PC-3 (cell line): Measurements from ENCODE around the gene CFAP157. TPM values are rescaled to one million over a fixed set of nuclear protein-coding genes. Genes with fewer than 3 reads are reported as not detected.

Experiments
- ATAC-seq: fragments of 200-7000 bp; cut with Tn5 transposase; 2 replicates; pipeline ENCODE4 v1.9.1; 2020; ENCODE audit warnings: mild to moderate bottlenecking, moderate library complexity
- BruUV-seq: library from RNA; stranded (reverse); fragments of 400-500 nt; replicated peaks from 2 replicates; lab custom pipeline; 2021; lab: Mats Ljungman, UMichigan
- CTCF ChIA-PET: fragments of 300-600 bp; sonication (Branson Sonifier 250); formaldehyde crosslinking; loops from one replicate; lab custom pipeline; 2022; ENCODE audit warnings: antibody characterized with exemption; lab: Charles Lee
- POLR2A ChIA-PET: fragments of 300-600 bp; sonication (Branson Sonifier 250); formaldehyde crosslinking; loops from one replicate; lab custom pipeline; 2022; ENCODE audit warnings: antibody characterized with exemption; ENCODE audit not compliant: unreplicated experiment; lab: Charles Lee
- DNase-seq: peaks from one replicate; pipeline ENCODE4 v3.0.0-alpha.2; 2015
- H2AFZ ChIP-seq: fragments of 300-600 bp; sonication (generic); 2 replicates; pipeline ENCODE4 v1.6.0; 2016; ENCODE audit warnings: antibody characterized with exemption, low read length
- H3F3A ChIP-seq: fragments of 300-600 bp; sonication (generic); one replicate; pipeline ENCODE4 v1.6.0; 2017; ENCODE audit warnings: antibody characterized with exemption, low read length, control low read depth, mild to moderate bottlenecking; ENCODE audit not compliant: unreplicated experiment
- H3K27ac ChIP-seq: fragments of 300-600 bp; sonication (generic); 2 replicates; pipeline ENCODE4 v1.5.1; 2016; ENCODE audit warnings: mild to moderate bottlenecking, low read length
- H3K27me3 ChIP-seq: fragments of 300-600 bp; sonication (generic); 2 replicates; pipeline ENCODE4 v1.6.1; 2016; ENCODE audit warnings: low read length, mixed read lengths
- H3K36me3 ChIP-seq: fragments of 300-600 bp; sonication (generic); 2 replicates; pipeline ENCODE4 v1.6.1; 2016; ENCODE audit warnings: low read depth, mixed run types, low read length, mixed read lengths
- H3K4me1 ChIP-seq: fragments of 300-600 bp; sonication (generic); 2 replicates; pipeline ENCODE4 v1.5.1; 2016; ENCODE audit warnings: low read length; ENCODE audit not compliant: insufficient read depth
- H3K4me2 ChIP-seq: fragments of 300-600 bp; sonication (generic); 2 replicates; pipeline ENCODE4 v1.6.0; 2016; ENCODE audit warnings: low read length
- H3K4me3 ChIP-seq: fragments of 300-600 bp; sonication (generic); 2 replicates; pipeline ENCODE4 v1.5.1; 2016; ENCODE audit warnings: mild to moderate bottlenecking, low read length, mixed read lengths
- H3K79me2 ChIP-seq: fragments of 300-600 bp; sonication (generic); 2 replicates; pipeline ENCODE4 v1.6.1; 2017; ENCODE audit warnings: low read length, mixed read lengths
- H3K9ac ChIP-seq: fragments of 300-600 bp; sonication (generic); 2 replicates; pipeline ENCODE4 v1.6.0; 2016; ENCODE audit warnings: mild to moderate bottlenecking, low read length
- H3K9me2 ChIP-seq: fragments of 300-600 bp; sonication (generic); replicated peaks from 2 replicates; pipeline ENCODE4 v1.6.1; 2016; ENCODE audit warnings: mixed run types, low read length, mixed read lengths
- H3K9me3 ChIP-seq: fragments of 300-600 bp; sonication (generic); 2 replicates; pipeline ENCODE4 v1.6.1; 2016; ENCODE audit warnings: low read length, mixed read lengths
- H4K20me1 ChIP-seq: fragments of 300-600 bp; sonication (generic); 2 replicates; pipeline ENCODE4 v1.6.1; 2016; ENCODE audit warnings: low read length, mixed read lengths
- EZH2 ChIP-seq: fragments of 300-600 bp; sonication (generic); IDR thresholded peaks from one replicate; pipeline ENCODE4 v1.6.1; 2017; ENCODE audit warnings: antibody characterized with exemption, mild to moderate bottlenecking, low read length; ENCODE audit not compliant: unreplicated experiment
- EZH2phosphoT487 ChIP-seq: fragments of 300-600 bp; sonication (generic); IDR thresholded peaks from 2 replicates; pipeline ENCODE4 v1.6.1; 2018; ENCODE audit warnings: mild to moderate bottlenecking, antibody characterized with exemption, low read length, borderline replicate concordance
- intact Hi-C: fragments of 100-400 bp; cut with micrococcal nuclease; formaldehyde crosslinking; loops from 2 replicates; pipeline ENCODE4 v1.9.0; 2023
- total RNA-seq: library from RNA; depleted of rRNA; stranded (reverse); fragments of >200 nt; gene quantifications from 2 replicates; pipeline ENCODE4 v1.2.3, GENCODE V29; 2014
- TF ChIP-seq, protein P1 (sequence below): fragments of 300-600 bp; sonication (generic); conservative IDR thresholded peaks from 2 replicates; pipeline ENCODE4 v1.5.1; 2017; ENCODE audit warnings: antibody characterized with exemption, low read depth, mild to moderate bottlenecking, low read length

Gene CFAP157
- total RNA-seq, 1 experiment from 2014 or later = not detected

DNA sequence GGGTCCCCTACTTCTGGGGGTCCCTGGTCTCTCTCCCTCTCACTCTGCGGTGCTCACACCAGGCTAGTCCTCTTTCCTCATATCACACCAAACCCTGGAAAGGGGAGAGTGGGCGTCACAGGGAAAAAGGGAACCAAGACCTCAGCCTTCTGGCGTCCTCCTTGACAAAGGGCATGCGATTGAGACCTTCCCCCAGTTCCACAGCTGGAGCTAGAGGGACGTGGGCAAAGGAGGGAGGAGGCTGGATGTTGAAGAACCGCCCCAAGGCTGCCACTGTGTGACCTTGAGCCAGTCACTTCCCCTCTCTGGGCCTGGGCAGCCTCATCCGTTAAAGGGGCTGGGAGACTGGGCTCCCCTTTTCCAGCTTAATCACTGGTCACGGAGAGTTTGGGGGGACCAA, 46.8 kb downstream of the CFAP157 start:
- POLR2A ChIA-PET = no interaction called here
- H3K4me2 ChIP-seq = no peak overlapping the region
- TF ChIP-seq, protein P1, sequence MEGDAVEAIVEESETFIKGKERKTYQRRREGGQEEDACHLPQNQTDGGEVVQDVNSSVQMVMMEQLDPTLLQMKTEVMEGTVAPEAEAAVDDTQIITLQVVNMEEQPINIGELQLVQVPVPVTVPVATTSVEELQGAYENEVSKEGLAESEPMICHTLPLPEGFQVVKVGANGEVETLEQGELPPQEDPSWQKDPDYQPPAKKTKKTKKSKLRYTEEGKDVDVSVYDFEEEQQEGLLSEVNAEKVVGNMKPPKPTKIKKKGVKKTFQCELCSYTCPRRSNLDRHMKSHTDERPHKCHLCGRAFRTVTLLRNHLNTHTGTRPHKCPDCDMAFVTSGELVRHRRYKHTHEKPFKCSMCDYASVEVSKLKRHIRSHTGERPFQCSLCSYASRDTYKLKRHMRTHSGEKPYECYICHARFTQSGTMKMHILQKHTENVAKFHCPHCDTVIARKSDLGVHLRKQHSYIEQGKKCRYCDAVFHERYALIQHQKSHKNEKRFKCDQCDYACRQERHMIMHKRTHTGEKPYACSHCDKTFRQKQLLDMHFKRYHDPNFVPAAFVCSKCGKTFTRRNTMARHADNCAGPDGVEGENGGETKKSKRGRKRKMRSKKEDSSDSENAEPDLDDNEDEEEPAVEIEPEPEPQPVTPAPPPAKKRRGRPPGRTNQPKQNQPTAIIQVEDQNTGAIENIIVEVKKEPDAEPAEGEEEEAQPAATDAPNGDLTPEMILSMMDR = no peak
- TF ChIP-seq EZH2phosphoT487 (no peak), EZH2 (no peak)
- ATAC-seq = no peak
- CTCF ChIA-PET = no interaction called here
- H4K20me1 ChIP-seq = no peaks in the 10 kb centered on the region
- no peaks in the 10 kb centered on the region for H3K9me3 ChIP-seq
- H3K27ac ChIP-seq = no peak overlapping the region
- H3K9ac ChIP-seq = no peak overlapping the region
- H3K9me2 ChIP-seq = no peaks in the 10 kb centered on the region
- no peaks in the 10 kb centered on the region for H3K4me1 ChIP-seq
- no TSS peak for BruUV-seq
- peaks cover 20% of the 10 kb centered on the region for H3K27me3 ChIP-seq
- no peaks in the 10 kb centered on the region for H3F3A ChIP-seq
- H3K36me3 ChIP-seq = no peaks in the 10 kb centered on the region
- DNase-seq = no peak
- H3K4me3 ChIP-seq = no peak overlapping the region
- H3K79me2 ChIP-seq = no peaks in the 10 kb centered on the region
- intact Hi-C loops = no loop called here
- H2AFZ ChIP-seq = no peak overlapping the region

DNA sequence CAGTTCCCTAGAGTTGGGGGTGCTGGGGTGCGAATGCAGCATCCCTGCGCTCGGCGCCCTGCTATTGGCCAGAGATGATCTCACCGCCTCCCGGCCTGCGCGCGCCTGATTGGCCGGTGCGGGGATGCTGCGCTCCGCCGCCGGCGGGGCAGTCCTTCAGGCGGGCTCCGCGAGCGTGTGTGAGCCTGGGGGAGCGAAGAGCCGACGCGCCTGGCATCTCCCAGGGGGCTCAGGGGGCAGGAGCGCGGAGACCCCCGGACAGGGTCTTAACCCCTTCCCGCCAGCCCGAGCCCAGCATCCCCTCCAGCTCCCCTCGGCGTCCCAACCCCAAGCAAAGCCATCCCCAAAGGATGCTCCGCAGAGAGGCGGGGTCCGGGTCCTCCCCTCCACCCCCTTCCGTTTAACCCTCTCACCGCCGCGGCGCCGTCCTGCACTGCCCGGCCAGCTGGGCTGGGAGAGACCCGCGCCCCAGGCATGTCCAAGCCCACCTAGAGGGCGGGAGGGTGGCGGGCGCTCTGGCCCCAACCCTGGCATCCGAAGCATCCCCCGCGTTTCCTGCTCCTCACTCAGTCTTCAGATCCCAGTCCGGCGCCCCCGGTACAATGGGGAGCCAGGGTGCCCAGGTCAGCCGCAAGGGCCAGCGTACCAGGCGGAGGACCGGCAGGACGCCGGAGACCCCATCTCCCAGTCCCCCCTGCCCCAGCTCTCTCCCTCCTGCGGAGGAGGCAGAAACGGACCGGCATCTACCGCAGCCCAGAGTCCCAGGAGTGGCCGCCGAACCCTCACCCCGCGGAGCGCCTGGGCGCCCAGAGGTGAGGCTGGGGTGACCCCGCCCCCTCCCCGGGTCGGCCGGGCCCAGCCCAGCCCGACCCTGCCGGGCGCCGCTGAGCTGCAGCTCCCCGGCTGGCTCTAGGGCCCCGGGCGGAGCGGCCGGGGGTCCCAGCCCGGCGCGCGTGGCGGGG, 47.6 kb downstream of the CFAP157 start:
- Histone ChIP-seq H3K9me3 (no peaks in the 10 kb centered on the region), H3K4me2 (no peak overlapping the region), H3F3A (no peaks in the 10 kb centered on the region), H3K27ac (no peak overlapping the region), H4K20me1 (no peaks in the 10 kb centered on the region), H3K36me3 (no peaks in the 10 kb centered on the region), H3K79me2 (no peaks in the 10 kb centered on the region), H3K27me3 (peaks cover 20% of the 10 kb centered on the region), H2AFZ (no peak overlapping the region), H3K4me3 (no peak overlapping the region), H3K4me1 (no peaks in the 10 kb centered on the region), H3K9ac (no peak overlapping the region), H3K9me2 (no peaks in the 10 kb centered on the region)
- no peak for TF ChIP-seq EZH2phosphoT487
- TF ChIP-seq, protein P1 = no peak
- TF ChIP-seq EZH2 = no peak
- intact Hi-C loops = no loop called here
- DNase-seq = no peak
- no peak for ATAC-seq
- no TSS peak for BruUV-seq
- ChIA-PET POLR2A (no interaction called here), CTCF (no interaction called here)
